Mammary epithelial cell (primary cell): Measurements from ENCODE around the gene SC5D.

Source experiments
- CTCF ChIP-seq, 2 donors: IDR thresholded peaks in 1 of 2; conservative IDR thresholded peaks in 1 of 2; 2 replicates each; pipeline ENCODE4 v1.5.1; 2011 to 2012; ENCODE audit warnings: inconsistent platforms in 2 of 2, low read length in 2 of 2, mild to moderate bottlenecking in 2 of 2, control low read depth in 1 of 2, low read depth in 1 of 2; ENCODE audit not compliant: insufficient read depth in 1 of 2; ENCODE audit errors: extremely low read depth in 1 of 2
- EZH2 ChIP-seq: IDR thresholded peaks from 2 replicates; pipeline ENCODE4 v1.6.1; 2012; ENCODE audit warnings: low read length, inconsistent platforms, borderline replicate concordance

GRCh38 chr11:121249039-121249663, 43.4 kb upstream of the SC5D start:
- TF ChIP-seq CTCF (conservative IDR thresholded peaks at IDR 0.05 in 1 of 2, IDR thresholded peaks at IDR 0.05 in 1 of 2; ENCODE audit: extremely low read depth in 1 of 2, insufficient read depth in 1 of 2, low read depth in 1 of 2, low read length in 2 of 2): peak; percentile 71 to 76
- no peak for TF ChIP-seq EZH2
